Smooth muscle cell of bladder (primary cell): ENCODE results near the gene OTX2. TPM values are rescaled to one million over a fixed set of nuclear protein-coding genes. Genes with fewer than 3 reads are reported as not detected.

Experiments used
- total RNA-seq: library from RNA; depleted of rRNA; stranded (reverse); fragments of >200 nt; gene quantifications from 2 replicates; pipeline ENCODE4 v1.2.3, GENCODE V29; 2014

The OTX2 gene
- total RNA-seq = not detected in 2 replicates

GRCh38 chr14:56810147-56810719 is at the start of gene OTX2:
TSS of gene OTX2 (minus strand) at chr14:56810479. CDS start at chr14:56805456, 5,023 bp downstream.

Other genes with a start within 250 kb of the OTX2 start
- 14.6 and 15.3 TPM in 2 replicates for gene TMEM260, start 230.7 kb downstream of the OTX2 start, total RNA-seq